ENCODE measurements around the gene CLCF1.

DNA sequence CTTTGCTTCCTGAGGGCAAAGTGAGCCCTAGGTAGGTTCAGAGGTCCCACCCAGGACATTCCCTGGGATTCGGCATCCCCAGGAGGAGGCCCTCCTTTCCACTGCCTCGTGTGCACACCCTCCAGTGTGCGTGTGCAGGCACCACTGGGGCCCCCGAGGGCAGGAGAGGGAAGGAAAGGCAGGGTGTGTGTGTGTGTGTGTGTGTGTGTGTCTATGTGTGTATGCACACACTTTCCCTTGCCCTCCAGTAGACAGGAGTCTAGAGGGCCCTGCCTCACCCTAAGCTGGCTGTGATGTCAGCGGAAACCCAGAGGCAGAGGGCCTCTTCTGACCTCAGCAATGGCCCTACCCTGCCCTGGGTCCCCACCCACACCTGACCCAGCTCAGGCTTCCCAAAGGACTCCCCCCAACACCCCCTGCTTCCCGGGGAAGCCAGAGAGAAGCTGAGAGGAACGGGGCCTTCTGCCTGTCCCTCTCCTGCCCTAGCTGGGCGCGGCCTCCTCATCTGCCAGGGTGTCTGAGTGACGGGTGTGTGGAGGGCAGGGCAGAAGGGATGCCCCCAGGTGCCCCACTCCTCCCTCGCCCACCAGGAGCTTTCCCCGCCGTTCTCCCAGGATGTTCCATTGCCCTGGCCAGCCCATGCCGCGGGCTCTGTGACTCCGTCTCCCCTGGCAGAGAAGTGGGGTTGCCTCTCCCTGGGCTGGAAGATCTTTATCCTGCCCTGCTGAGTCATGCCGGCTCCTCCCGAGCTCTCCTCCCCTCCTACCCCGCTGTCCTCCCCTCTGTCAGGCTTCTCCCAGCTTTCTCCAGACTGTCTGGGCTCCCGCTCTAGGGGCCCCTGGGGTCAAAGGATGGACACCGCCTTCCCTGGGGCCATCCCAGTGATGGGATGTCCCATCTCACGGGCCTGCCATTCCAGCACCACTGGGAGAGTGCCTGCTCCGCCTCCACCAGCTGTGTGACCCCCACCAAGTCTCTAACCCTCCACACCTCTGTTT lies 6.0 kb upstream of the CLCF1 start:
- TF ChIP-seq, protein P1, sequence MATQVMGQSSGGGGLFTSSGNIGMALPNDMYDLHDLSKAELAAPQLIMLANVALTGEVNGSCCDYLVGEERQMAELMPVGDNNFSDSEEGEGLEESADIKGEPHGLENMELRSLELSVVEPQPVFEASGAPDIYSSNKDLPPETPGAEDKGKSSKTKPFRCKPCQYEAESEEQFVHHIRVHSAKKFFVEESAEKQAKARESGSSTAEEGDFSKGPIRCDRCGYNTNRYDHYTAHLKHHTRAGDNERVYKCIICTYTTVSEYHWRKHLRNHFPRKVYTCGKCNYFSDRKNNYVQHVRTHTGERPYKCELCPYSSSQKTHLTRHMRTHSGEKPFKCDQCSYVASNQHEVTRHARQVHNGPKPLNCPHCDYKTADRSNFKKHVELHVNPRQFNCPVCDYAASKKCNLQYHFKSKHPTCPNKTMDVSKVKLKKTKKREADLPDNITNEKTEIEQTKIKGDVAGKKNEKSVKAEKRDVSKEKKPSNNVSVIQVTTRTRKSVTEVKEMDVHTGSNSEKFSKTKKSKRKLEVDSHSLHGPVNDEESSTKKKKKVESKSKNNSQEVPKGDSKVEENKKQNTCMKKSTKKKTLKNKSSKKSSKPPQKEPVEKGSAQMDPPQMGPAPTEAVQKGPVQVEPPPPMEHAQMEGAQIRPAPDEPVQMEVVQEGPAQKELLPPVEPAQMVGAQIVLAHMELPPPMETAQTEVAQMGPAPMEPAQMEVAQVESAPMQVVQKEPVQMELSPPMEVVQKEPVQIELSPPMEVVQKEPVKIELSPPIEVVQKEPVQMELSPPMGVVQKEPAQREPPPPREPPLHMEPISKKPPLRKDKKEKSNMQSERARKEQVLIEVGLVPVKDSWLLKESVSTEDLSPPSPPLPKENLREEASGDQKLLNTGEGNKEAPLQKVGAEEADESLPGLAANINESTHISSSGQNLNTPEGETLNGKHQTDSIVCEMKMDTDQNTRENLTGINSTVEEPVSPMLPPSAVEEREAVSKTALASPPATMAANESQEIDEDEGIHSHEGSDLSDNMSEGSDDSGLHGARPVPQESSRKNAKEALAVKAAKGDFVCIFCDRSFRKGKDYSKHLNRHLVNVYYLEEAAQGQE (IDR thresholded peaks at IDR 0.05; ENCODE audit: borderline replicate concordance): no peak
- TF ChIP-seq, protein P2, sequence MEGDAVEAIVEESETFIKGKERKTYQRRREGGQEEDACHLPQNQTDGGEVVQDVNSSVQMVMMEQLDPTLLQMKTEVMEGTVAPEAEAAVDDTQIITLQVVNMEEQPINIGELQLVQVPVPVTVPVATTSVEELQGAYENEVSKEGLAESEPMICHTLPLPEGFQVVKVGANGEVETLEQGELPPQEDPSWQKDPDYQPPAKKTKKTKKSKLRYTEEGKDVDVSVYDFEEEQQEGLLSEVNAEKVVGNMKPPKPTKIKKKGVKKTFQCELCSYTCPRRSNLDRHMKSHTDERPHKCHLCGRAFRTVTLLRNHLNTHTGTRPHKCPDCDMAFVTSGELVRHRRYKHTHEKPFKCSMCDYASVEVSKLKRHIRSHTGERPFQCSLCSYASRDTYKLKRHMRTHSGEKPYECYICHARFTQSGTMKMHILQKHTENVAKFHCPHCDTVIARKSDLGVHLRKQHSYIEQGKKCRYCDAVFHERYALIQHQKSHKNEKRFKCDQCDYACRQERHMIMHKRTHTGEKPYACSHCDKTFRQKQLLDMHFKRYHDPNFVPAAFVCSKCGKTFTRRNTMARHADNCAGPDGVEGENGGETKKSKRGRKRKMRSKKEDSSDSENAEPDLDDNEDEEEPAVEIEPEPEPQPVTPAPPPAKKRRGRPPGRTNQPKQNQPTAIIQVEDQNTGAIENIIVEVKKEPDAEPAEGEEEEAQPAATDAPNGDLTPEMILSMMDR (IDR thresholded peaks at IDR 0.05; ENCODE audit: poor library complexity, severe bottlenecking): no peak
- TF ChIP-seq EP300 (conservative IDR thresholded peaks at IDR 0.05; ENCODE audit: poor library complexity, severe bottlenecking) (no peak), EZH2 (IDR thresholded peaks at IDR 0.05; ENCODE audit: borderline replicate concordance, insufficient read depth, low read length, poor library complexity, severe bottlenecking) (no peak), POLR2AphosphoS5 (IDR thresholded peaks at IDR 0.05) (no peak), SMC3 (conservative IDR thresholded peaks at IDR 0.05; ENCODE audit: poor library complexity) (no peak), TAF1 (IDR thresholded peaks at IDR 0.05; ENCODE audit: low read depth) (no peak), RAD21 (conservative IDR thresholded peaks at IDR 0.05) (no peak), MXI1 (conservative IDR thresholded peaks at IDR 0.05; ENCODE audit: poor library complexity, severe bottlenecking) (no peak)

All from neural cell (in vitro differentiated cells).